Endothelial cell of umbilical vein (primary cell): ENCODE data around the gene KYAT1. TPM values are rescaled to one million over a fixed set of nuclear protein-coding genes. Genes with fewer than 3 reads are reported as not detected.
A peak's percentile ranks its signal among the peaks of the same experiment; 100 is the strongest.

Experiments used
- BruUV-seq: library from RNA; stranded (reverse); fragments of 400-500 nt; replicated peaks from 2 replicates; lab custom pipeline; 2021; lab: Mats Ljungman, UMichigan
- CTCF ChIA-PET: fragments of 300-600, 350-600 bp; sonication (Branson Sonifier 250); formaldehyde crosslinking; loops from one replicate; lab custom pipeline; 2021; ENCODE audit warnings: antibody characterized with exemption, inconsistent platforms; lab: Charles Lee
- POLR2A ChIA-PET: fragments of 300-600, 350-600 bp; sonication (Branson Sonifier 250); formaldehyde crosslinking; loops from one replicate; lab custom pipeline; 2021; ENCODE audit warnings: antibody characterized with exemption, inconsistent platforms; lab: Charles Lee
- DNase-seq: peaks from one replicate; pipeline ENCODE4 v3.0.0-alpha.2; 2011; ENCODE audit warnings: low read depth, low spot score
- FAIRE-seq: peaks from 2 replicates; lab custom pipeline; 2011; peaks lifted over from hg19 to GRCh38; lab: Jason Lieb, UNC
- H2AFZ ChIP-seq: 2 replicates; pipeline ENCODE4 v1.6.0; 2012; ENCODE audit warnings: low read depth, low read length, control low read depth, inconsistent platforms
- H3K27ac ChIP-seq: 2 replicates; pipeline ENCODE4 v1.5.1; 2011; ENCODE audit warnings: low read depth, mild to moderate bottlenecking, control low read depth, low read length, moderate library complexity; ENCODE audit not compliant: insufficient read depth
- H3K27me3 ChIP-seq, 2 experiments: 2 replicates each; pipeline versions ENCODE4 v1.6.0 to v1.6.1; 2011; ENCODE audit warnings: low read length in 2 of 2, mixed read lengths in 1 of 2; ENCODE audit not compliant: control insufficient read depth in 2 of 2, insufficient read depth in 2 of 2
- H3K36me3 ChIP-seq, 2 experiments: 2 replicates in 1 of 2; 3 replicates in 1 of 2; pipeline ENCODE4 v1.5.1; 2011; ENCODE audit warnings: low read length in 2 of 2, mild to moderate bottlenecking in 1 of 2, moderate library complexity in 1 of 2; ENCODE audit not compliant: control insufficient read depth in 2 of 2, insufficient read depth in 2 of 2; ENCODE audit errors: extremely low read depth in 1 of 2
- H3K4me1 ChIP-seq: 3 replicates; pipeline ENCODE4 v1.5.1; 2011; ENCODE audit warnings: mild to moderate bottlenecking, low read length; ENCODE audit not compliant: control insufficient read depth, insufficient read depth; ENCODE audit errors: extremely low read depth
- H3K4me2 ChIP-seq: 2 replicates; pipeline ENCODE4 v1.6.1; 2011; ENCODE audit warnings: low read length, control low read depth, mixed read lengths; ENCODE audit not compliant: insufficient read depth
- H3K4me3 ChIP-seq, 3 experiments: fragments of 200-600 bp in 1 of 3; sonication (generic), shearing (Covaris generic) in 1 of 3; replicated peaks in 1 of 3; 2 replicates each; pipeline ENCODE4 v1.5.1; 2011 to 2016; ENCODE audit warnings: control low read depth in 3 of 3, low read length in 3 of 3, mild to moderate bottlenecking in 2 of 3, inconsistent platforms in 1 of 3, low read depth in 1 of 3, moderate library complexity in 1 of 3; ENCODE audit not compliant: insufficient read depth in 1 of 3
- H3K79me2 ChIP-seq: 2 replicates; pipeline ENCODE4 v1.6.0; 2012; ENCODE audit warnings: low read length, inconsistent platforms; ENCODE audit not compliant: control insufficient read depth, insufficient read depth
- H3K9ac ChIP-seq: replicated peaks from 2 replicates; pipeline ENCODE3; 2011; ENCODE audit warnings: low read length, control low read depth; ENCODE audit not compliant: insufficient read depth; ENCODE audit errors: extremely low read depth
- H3K9me1 ChIP-seq: replicated peaks from 3 replicates; pipeline ENCODE4 v1.6.0; 2011; ENCODE audit warnings: mild to moderate bottlenecking, low read length; ENCODE audit not compliant: control insufficient read depth, insufficient read depth; ENCODE audit errors: extremely low read depth
- H3K9me3 ChIP-seq: replicated peaks from 2 replicates; pipeline ENCODE4 v1.5.1; 2012; ENCODE audit warnings: low read length, inconsistent platforms; ENCODE audit not compliant: control insufficient read depth, insufficient read depth
- H4K20me1 ChIP-seq: replicated peaks from 2 replicates; pipeline ENCODE3; 2011; ENCODE audit warnings: mild to moderate bottlenecking, low read length; ENCODE audit not compliant: control insufficient read depth, insufficient read depth; ENCODE audit errors: extremely low read depth
- EZH2 ChIP-seq: IDR thresholded peaks from 2 replicates; pipeline ENCODE4 v1.6.1; 2012; ENCODE audit warnings: borderline replicate concordance, low read depth, mild to moderate bottlenecking, moderate library complexity, low read length, inconsistent platforms; ENCODE audit not compliant: severe bottlenecking
- FOS ChIP-seq: IDR thresholded peaks from 2 replicates; pipeline ENCODE4 v1.6.1; 2011; ENCODE audit warnings: mild to moderate bottlenecking, low read length, moderate library complexity, borderline replicate concordance; ENCODE audit not compliant: insufficient read depth
- MYC ChIP-seq: IDR thresholded peaks from one replicate; pipeline ENCODE4 v1.6.1; 2011; ENCODE audit warnings: mild to moderate bottlenecking, low read depth, low read length
- dilution Hi-C: fragments of 300-500 bp; cut with MboI; formaldehyde crosslinking; loops from one replicate; pipeline ENCODE4 v1.15.0; 2019; ENCODE audit warnings: low sequenced_read_pairs; ENCODE audit not compliant: extremely low pct_ligation_motif_present
- intact Hi-C: fragments of 100-400 bp; cut with micrococcal nuclease; formaldehyde crosslinking; loops from one replicate; pipeline ENCODE4 v1.10.0; 2022
- polyA plus RNA-seq, 4 experiments: library from polyadenylated mRNA; depleted of rRNA in 3 of 4; stranded (reverse) in 3 of 4; unstranded in 1 of 4; fragments of >200 nt; gene quantifications; 2 replicates each; pipeline versions ENCODE4 v1.2.1 to v1.2.3, GENCODE V29; 2011 to 2012; ENCODE audit warnings: missing spikeins in 1 of 4
- total RNA-seq: library from RNA; stranded (reverse); gene quantifications from 2 replicates; pipeline ENCODE4 v1.2.3, GENCODE V29; 2021
- TF ChIP-seq, protein P1 (sequence below), 2 donors: IDR thresholded peaks; 1 replicate in 1 of 2; 2 replicates in 1 of 2; pipeline ENCODE4 v1.5.1; 2011; ENCODE audit warnings: low read length in 2 of 2, mild to moderate bottlenecking in 2 of 2, moderate library complexity in 2 of 2, control low read depth in 1 of 2, inconsistent platforms in 1 of 2, low read depth in 1 of 2; ENCODE audit not compliant: insufficient read depth in 1 of 2; ENCODE audit errors: extremely low read depth in 1 of 2
- TF ChIP-seq, protein P2 (sequence below): IDR thresholded peaks from 2 replicates; pipeline ENCODE4 v1.6.1; 2011; ENCODE audit not compliant: insufficient read depth, insufficient read length

The KYAT1 gene
- total and polyA plus RNA-seq, 2 donors (not counting 3 experiments of a cell fraction or from before 2014, with no cell fraction given): 7.2 to 9.6 TPM

DNA sequence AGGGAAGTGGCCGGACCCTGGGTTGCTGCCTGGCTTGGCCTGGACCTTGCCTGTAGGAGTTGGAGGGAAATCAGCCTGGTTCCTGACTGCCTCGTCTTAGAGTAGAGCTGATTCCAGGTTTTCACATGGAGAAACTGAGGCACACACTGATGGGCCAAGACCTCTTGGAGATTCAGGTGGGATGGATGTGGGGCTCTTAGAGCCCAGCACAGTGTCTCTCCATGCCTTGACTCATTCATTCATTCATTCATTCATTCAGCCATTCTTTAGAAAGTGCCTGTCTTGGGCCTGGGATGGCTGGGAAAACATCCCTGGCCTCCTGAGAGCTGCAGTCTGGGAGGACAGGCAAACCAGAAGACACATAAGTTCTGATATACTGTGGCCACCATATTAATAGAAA, 2.4 kb upstream of the KYAT1 start:
- H3K79me2 ChIP-seq: peaks cover 80% of the 10 kb centered on the region
- BruUV-seq: no TSS peak
- H3K36me3 ChIP-seq: peaks cover 5 to 10% of the 10 kb centered on the region in 2 experiments
- intact Hi-C loops: loop anchor here (5.0 kb wide), 2 partner anchors 43 to 63 kb away; partner anchors contain the start of genes DOLK and NUP188
- peak overlapping the region; percentile 54 for H3K4me2 ChIP-seq
- TF ChIP-seq, protein P1, sequence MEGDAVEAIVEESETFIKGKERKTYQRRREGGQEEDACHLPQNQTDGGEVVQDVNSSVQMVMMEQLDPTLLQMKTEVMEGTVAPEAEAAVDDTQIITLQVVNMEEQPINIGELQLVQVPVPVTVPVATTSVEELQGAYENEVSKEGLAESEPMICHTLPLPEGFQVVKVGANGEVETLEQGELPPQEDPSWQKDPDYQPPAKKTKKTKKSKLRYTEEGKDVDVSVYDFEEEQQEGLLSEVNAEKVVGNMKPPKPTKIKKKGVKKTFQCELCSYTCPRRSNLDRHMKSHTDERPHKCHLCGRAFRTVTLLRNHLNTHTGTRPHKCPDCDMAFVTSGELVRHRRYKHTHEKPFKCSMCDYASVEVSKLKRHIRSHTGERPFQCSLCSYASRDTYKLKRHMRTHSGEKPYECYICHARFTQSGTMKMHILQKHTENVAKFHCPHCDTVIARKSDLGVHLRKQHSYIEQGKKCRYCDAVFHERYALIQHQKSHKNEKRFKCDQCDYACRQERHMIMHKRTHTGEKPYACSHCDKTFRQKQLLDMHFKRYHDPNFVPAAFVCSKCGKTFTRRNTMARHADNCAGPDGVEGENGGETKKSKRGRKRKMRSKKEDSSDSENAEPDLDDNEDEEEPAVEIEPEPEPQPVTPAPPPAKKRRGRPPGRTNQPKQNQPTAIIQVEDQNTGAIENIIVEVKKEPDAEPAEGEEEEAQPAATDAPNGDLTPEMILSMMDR (IDR thresholded peaks at IDR 0.05; ENCODE audit: extremely low read depth in 1 of 2, insufficient read depth in 1 of 2, low read depth in 1 of 2, low read length in 2 of 2): no peak
- TF ChIP-seq MYC (no peak), EZH2 (no peak), FOS (no peak)
- TF ChIP-seq, protein P2, sequence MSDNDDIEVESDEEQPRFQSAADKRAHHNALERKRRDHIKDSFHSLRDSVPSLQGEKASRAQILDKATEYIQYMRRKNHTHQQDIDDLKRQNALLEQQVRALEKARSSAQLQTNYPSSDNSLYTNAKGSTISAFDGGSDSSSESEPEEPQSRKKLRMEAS: no peak
- no peak overlapping the region for H2AFZ ChIP-seq
- CTCF ChIA-PET: interaction anchor here (1.3 kb wide), 1 partner anchor 44 kb away, joined by 3 read pairs; no protein-coding TSS in a partner anchor
- no peaks in the 10 kb centered on the region for H3K9me3 ChIP-seq
- POLR2A ChIA-PET: interaction anchor here (0.9 kb wide), 1 partner anchor 24 kb away, joined by 3 read pairs; no protein-coding TSS in a partner anchor
- no peaks in the 10 kb centered on the region for H4K20me1 ChIP-seq
- no peak for FAIRE-seq
- no peaks in the 10 kb centered on the region for H3K27me3 ChIP-seq
- no peaks in the 10 kb centered on the region for H3K9me1 ChIP-seq
- no peak for DNase-seq
- dilution Hi-C loops: no loop called here
- H3K9ac ChIP-seq: no peak overlapping the region
- H3K4me1 ChIP-seq: peaks cover 59% of the 10 kb centered on the region
- peak overlapping the region in 2 of 3 experiments; percentile 0 to 82 for H3K4me3 ChIP-seq
- H3K27ac ChIP-seq: peak overlapping the region; percentile 21
